H9 (cell line): ENCODE data around the gene APOBEC3A. TPM values are rescaled to one million over a fixed set of nuclear protein-coding genes. Genes with fewer than 3 reads are reported as not detected.

Experiments
- DNase-seq: peaks from one replicate; pipeline ENCODE4 v3.0.0-alpha.2; 2017
- H2AFZ ChIP-seq: one replicate; pipeline ENCODE4 v1.6.1; 2013; ENCODE audit warnings: mild to moderate bottlenecking, low read length, control low read depth, moderate library complexity
- H2AK5ac ChIP-seq: 2 replicates; pipeline ENCODE4 v1.6.1; 2013; ENCODE audit warnings: low read length, control low read depth, mixed read lengths; ENCODE audit not compliant: insufficient read length
- H2BK120ac ChIP-seq: one replicate; pipeline ENCODE4 v1.6.1; 2013; ENCODE audit warnings: low read depth, mild to moderate bottlenecking, low read length, control low read depth, inconsistent platforms; ENCODE audit not compliant: poor library complexity, severe bottlenecking
- H2BK12ac ChIP-seq: 2 replicates; pipeline ENCODE4 v1.6.1; 2013; ENCODE audit warnings: low read length, control low read depth, mixed read lengths, low read depth; ENCODE audit not compliant: insufficient read length
- H2BK15ac ChIP-seq: 2 replicates; pipeline ENCODE4 v1.6.1; 2013; ENCODE audit warnings: low read depth, low read length, control low read depth
- H2BK20ac ChIP-seq: one replicate; pipeline ENCODE4 v1.6.1; 2013; ENCODE audit warnings: low read depth, mild to moderate bottlenecking, low read length, control low read depth, inconsistent platforms; ENCODE audit not compliant: poor library complexity, severe bottlenecking
- H2BK5ac ChIP-seq: 2 replicates; pipeline ENCODE4 v1.6.1; 2013; ENCODE audit warnings: low read length, control low read depth, mixed read lengths; ENCODE audit not compliant: insufficient read length
- H3K14ac ChIP-seq: 2 replicates; pipeline ENCODE4 v1.6.1; 2013; ENCODE audit warnings: low read length, control low read depth; ENCODE audit not compliant: insufficient read depth
- H3K18ac ChIP-seq: 2 replicates; pipeline ENCODE4 v1.6.1; 2013; ENCODE audit warnings: low read depth, mild to moderate bottlenecking, mixed read lengths, low read length, control low read depth; ENCODE audit not compliant: insufficient read length
- H3K23ac ChIP-seq: 2 replicates; pipeline ENCODE4 v1.6.1; 2013; ENCODE audit warnings: low read length, control low read depth, mixed read lengths, low read depth; ENCODE audit not compliant: insufficient read length
- H3K23me2 ChIP-seq: 2 replicates; pipeline ENCODE4 v1.6.1; 2013; ENCODE audit warnings: low read depth, mild to moderate bottlenecking, mixed read lengths, low read length, control low read depth; ENCODE audit not compliant: insufficient read length, poor library complexity, severe bottlenecking
- H3K27ac ChIP-seq: 2 replicates; pipeline ENCODE4 v1.5.1; 2013; ENCODE audit warnings: low read length, control low read depth, mixed read lengths, low read depth; ENCODE audit not compliant: insufficient read length
- H3K27me3 ChIP-seq: 2 replicates; pipeline ENCODE4 v1.6.1; 2013; ENCODE audit warnings: low read length, control low read depth, inconsistent platforms; ENCODE audit not compliant: insufficient read depth
- H3K4ac ChIP-seq: 2 replicates; pipeline ENCODE4 v1.6.1; 2013; ENCODE audit warnings: low read depth, mild to moderate bottlenecking, control low read depth, inconsistent platforms, low read length, moderate library complexity
- H3K4me1 ChIP-seq: 2 replicates; pipeline ENCODE4 v1.6.1; 2013; ENCODE audit warnings: low read length, control low read depth, inconsistent platforms; ENCODE audit not compliant: insufficient read depth
- H3K4me2 ChIP-seq: 2 replicates; pipeline ENCODE4 v1.6.1; 2013; ENCODE audit warnings: low read length, control low read depth, mixed read lengths; ENCODE audit not compliant: insufficient read length, insufficient read depth
- H3K56ac ChIP-seq: 2 replicates; pipeline ENCODE4 v1.6.1; 2013; ENCODE audit warnings: low read depth, mild to moderate bottlenecking, mixed read lengths, low read length, control low read depth; ENCODE audit not compliant: insufficient read length
- H3K79me1 ChIP-seq: 2 replicates; pipeline ENCODE4 v1.6.1; 2013; ENCODE audit warnings: low read depth, mild to moderate bottlenecking, moderate library complexity, low read length, control low read depth, inconsistent platforms; ENCODE audit not compliant: insufficient read depth, poor library complexity, severe bottlenecking
- H3K79me2 ChIP-seq: 2 replicates; pipeline ENCODE4 v1.6.1; 2013; ENCODE audit warnings: low read length, control low read depth, inconsistent platforms; ENCODE audit not compliant: insufficient read depth
- H3K9ac ChIP-seq: 2 replicates; pipeline ENCODE4 v1.6.1; 2013; ENCODE audit warnings: low read length, control low read depth, mixed read lengths; ENCODE audit not compliant: insufficient read length; ENCODE audit errors: extremely low read depth
- H3K9me3 ChIP-seq: one replicate; pipeline ENCODE4 v1.6.1; 2013; ENCODE audit warnings: low read depth, low read length, inconsistent platforms; ENCODE audit not compliant: control insufficient read depth
- H3T11ph ChIP-seq: one replicate; pipeline ENCODE4 v1.6.1; 2013; ENCODE audit warnings: mild to moderate bottlenecking, low read length, control low read depth, inconsistent platforms
- H4K20me1 ChIP-seq: one replicate; pipeline ENCODE4 v1.6.1; 2013; ENCODE audit not compliant: control insufficient read depth, insufficient read length, insufficient read depth
- H4K5ac ChIP-seq: 2 replicates; pipeline ENCODE4 v1.6.1; 2013; ENCODE audit warnings: low read depth, mild to moderate bottlenecking, mixed read lengths, low read length, control low read depth; ENCODE audit not compliant: insufficient read length
- H4K8ac ChIP-seq: replicated peaks from 2 replicates; pipeline ENCODE4 v1.6.1; 2013; ENCODE audit warnings: low read length, control low read depth, mixed read lengths, low read depth; ENCODE audit not compliant: insufficient read length
- H4K91ac ChIP-seq: 2 replicates; pipeline ENCODE4 v1.6.1; 2013; ENCODE audit warnings: low read depth, mild to moderate bottlenecking, moderate library complexity, mixed read lengths, low read length, control low read depth; ENCODE audit not compliant: insufficient read length
- H3K27ac Mint-ChIP-seq, 3 experiments: 2 replicates in 2 of 3; 3 replicates in 1 of 3; pipeline ENCODE4 v1.8.0; 2020 to 2021; ENCODE audit warnings: mixed read lengths in 3 of 3, mild to moderate bottlenecking in 1 of 3, moderate library complexity in 1 of 3
- H3K27me3 Mint-ChIP-seq: 2 replicates; pipeline ENCODE4 v1.8.0; 2021; ENCODE audit warnings: low read depth, mild to moderate bottlenecking, moderate library complexity, mixed read lengths
- H3K36me3 Mint-ChIP-seq, 3 experiments: 2 replicates in 2 of 3; 3 replicates in 1 of 3; pipeline ENCODE4 v1.8.0; 2020 to 2021; ENCODE audit warnings: low read depth in 3 of 3, mixed read lengths in 3 of 3; ENCODE audit not compliant: insufficient read depth in 1 of 3
- H3K4me1 Mint-ChIP-seq, 2 experiments: 2 replicates each; pipeline ENCODE4 v1.8.0; 2020; ENCODE audit warnings: mixed read lengths in 2 of 2
- H3K4me3 Mint-ChIP-seq, 2 experiments: 2 replicates in 1 of 2; 3 replicates in 1 of 2; pipeline ENCODE4 v1.8.0; 2020 to 2021; ENCODE audit warnings: mild to moderate bottlenecking in 2 of 2, mixed read lengths in 2 of 2, moderate library complexity in 1 of 2
- H3K9me3 Mint-ChIP-seq, 2 experiments: 2 replicates in 1 of 2; 3 replicates in 1 of 2; pipeline ENCODE4 v1.8.0; 2020; ENCODE audit warnings: mild to moderate bottlenecking in 2 of 2, mixed read lengths in 2 of 2, moderate library complexity in 1 of 2
- CTCF ChIP-seq: fragments of 200-600 bp; sonication (generic); conservative IDR thresholded peaks from 3 replicates; pipeline ENCODE4 v1.8.0; 2021; ENCODE audit warnings: antibody characterized with exemption, mild to moderate bottlenecking
- WGBS: extraction: QIAGEN DNeasy Blood & Tissue Kit; methylation state at CpG from one replicate; pipeline ENCODE4 v1.1.7; 2013; ENCODE audit warnings: missing lambda C conversion rate, low lambda C conversion rate, mixed read lengths; ENCODE audit not compliant: insufficient read length; ENCODE audit errors: extremely low coverage; 5-methylcytosine and 5-hydroxymethylcytosine counted together
- total RNA-seq: library from RNA; stranded (reverse); gene quantifications from 2 replicates; pipeline ENCODE4 v1.2.1, GENCODE V29; 2021

Gene APOBEC3A
- total RNA-seq, 1 experiment from 2014 or later: not detected

GRCh38 chr22:38952281-38952993 is 5.0 kb upstream of the APOBEC3A start:
- Histone ChIP-seq H3K14ac (no peak overlapping the region), H3T11ph (no peak overlapping the region), H2BK15ac (no peak overlapping the region), H4K5ac (no peak overlapping the region), H2BK12ac (no peak overlapping the region), H2BK120ac (no peak overlapping the region), H3K23me2 (no peaks in the 10 kb centered on the region), H2AK5ac (no peak overlapping the region), H3K4me1 (no peaks in the 10 kb centered on the region), H4K8ac (no peak overlapping the region), H3K9me3 (no peaks in the 10 kb centered on the region), H2AFZ (no peak overlapping the region), H4K91ac (no peak overlapping the region), H3K9ac (no peak overlapping the region), H3K56ac (no peak overlapping the region), H3K27me3 (no peaks in the 10 kb centered on the region), H3K4me2 (no peak overlapping the region), H2BK5ac (no peak overlapping the region), H3K4ac (no peak overlapping the region), H4K20me1 (no peaks in the 10 kb centered on the region), H3K18ac (no peak overlapping the region), H3K27ac (no peak overlapping the region), H3K79me2 (no peaks in the 10 kb centered on the region), H3K23ac (no peak overlapping the region), H2BK20ac (no peak overlapping the region), H3K79me1 (no peaks in the 10 kb centered on the region)
- TF ChIP-seq CTCF: no peak
- DNase-seq: no peak
- WGBS: no CpG with 5 or more reads among the region's 12 CpGs
- Mint-ChIP-seq H3K9me3 (no peaks in the 10 kb centered on the region; a peak in 1 of 5 replicates), H3K4me1 (peaks cover 6 to 11% of the 10 kb centered on the region in 2 experiments), H3K36me3 (no peaks in the 10 kb centered on the region), H3K27me3 (peaks cover 18% of the 10 kb centered on the region), H3K4me3 (no peak overlapping the region), H3K27ac (no peak overlapping the region)
